ENCODE measurements around the gene POP4.

The POP4 gene

DNA sequence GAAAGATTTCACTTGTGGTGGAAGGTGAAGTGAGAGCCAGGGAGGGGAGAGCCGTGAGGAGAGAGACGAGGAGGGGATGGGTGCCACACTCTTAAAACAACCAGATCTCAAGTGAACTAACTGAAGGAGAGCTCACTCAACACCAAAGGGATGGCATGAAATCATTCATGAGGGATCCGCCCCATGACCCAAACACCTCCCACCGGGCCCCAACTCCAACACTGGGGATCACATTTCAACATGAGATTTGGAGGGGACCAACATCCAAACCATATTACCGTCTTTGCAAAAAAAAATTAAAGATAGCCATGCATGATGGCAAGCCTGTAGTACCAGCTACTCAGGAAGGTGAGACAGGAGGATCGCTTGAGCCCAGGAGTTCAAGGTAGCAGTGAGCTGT lies 34.9 kb upstream of the POP4 start:
- no peaks in the 10 kb centered on the region for H3K36me3 ChIP-seq (ENCODE audit: low read depth)
- no peak overlapping the region for H3K4me3 ChIP-seq (ENCODE audit: severe bottlenecking)
- no peak overlapping the region for H3K27ac ChIP-seq (ENCODE audit: poor library complexity, severe bottlenecking)
- ATAC-seq (ENCODE audit: low read depth) (no peak), DNase-seq (ENCODE audit: low spot score) (no peak)
- no peaks in the 10 kb centered on the region for H3K9me3 ChIP-seq (ENCODE audit: severe bottlenecking)
- no peaks in the 10 kb centered on the region for H3K4me1 ChIP-seq (ENCODE audit: insufficient read depth, poor library complexity, severe bottlenecking)
- H3K27me3 ChIP-seq (ENCODE audit: insufficient read depth, poor library complexity, severe bottlenecking) = peaks cover 13% of the 10 kb centered on the region
- TF ChIP-seq, protein P1, sequence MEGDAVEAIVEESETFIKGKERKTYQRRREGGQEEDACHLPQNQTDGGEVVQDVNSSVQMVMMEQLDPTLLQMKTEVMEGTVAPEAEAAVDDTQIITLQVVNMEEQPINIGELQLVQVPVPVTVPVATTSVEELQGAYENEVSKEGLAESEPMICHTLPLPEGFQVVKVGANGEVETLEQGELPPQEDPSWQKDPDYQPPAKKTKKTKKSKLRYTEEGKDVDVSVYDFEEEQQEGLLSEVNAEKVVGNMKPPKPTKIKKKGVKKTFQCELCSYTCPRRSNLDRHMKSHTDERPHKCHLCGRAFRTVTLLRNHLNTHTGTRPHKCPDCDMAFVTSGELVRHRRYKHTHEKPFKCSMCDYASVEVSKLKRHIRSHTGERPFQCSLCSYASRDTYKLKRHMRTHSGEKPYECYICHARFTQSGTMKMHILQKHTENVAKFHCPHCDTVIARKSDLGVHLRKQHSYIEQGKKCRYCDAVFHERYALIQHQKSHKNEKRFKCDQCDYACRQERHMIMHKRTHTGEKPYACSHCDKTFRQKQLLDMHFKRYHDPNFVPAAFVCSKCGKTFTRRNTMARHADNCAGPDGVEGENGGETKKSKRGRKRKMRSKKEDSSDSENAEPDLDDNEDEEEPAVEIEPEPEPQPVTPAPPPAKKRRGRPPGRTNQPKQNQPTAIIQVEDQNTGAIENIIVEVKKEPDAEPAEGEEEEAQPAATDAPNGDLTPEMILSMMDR (IDR thresholded peaks at IDR 0.05; ENCODE audit: poor library complexity, severe bottlenecking) = no peak

DNA sequence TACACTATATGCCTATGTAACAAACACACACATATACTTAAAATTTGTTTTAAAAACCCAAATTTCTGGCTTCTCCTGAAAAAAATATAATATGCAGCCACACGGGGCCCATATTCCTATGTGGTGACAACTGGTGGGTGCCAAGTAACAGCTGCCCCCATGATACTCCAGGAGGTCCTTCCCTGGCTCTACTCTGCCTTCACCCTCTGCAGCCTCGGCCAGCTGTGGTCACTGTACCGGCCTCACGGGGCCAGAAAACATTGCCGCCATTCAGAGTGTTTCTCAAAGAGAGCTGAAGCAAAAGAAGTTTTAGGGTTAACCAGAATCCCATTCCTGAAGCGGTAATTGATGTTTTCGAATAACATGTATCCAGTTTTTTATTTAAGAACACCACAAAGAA lies 32.6 kb upstream of the POP4 start:
- TF ChIP-seq, protein P1 (IDR thresholded peaks at IDR 0.05; ENCODE audit: poor library complexity, severe bottlenecking) = no peak
- peaks cover 13% of the 10 kb centered on the region for H3K27me3 ChIP-seq (ENCODE audit: insufficient read depth, poor library complexity, severe bottlenecking)
- ATAC-seq (ENCODE audit: low read depth) (no peak), DNase-seq (ENCODE audit: low spot score) (no peak)
- H3K9me3 ChIP-seq (ENCODE audit: severe bottlenecking) = no peaks in the 10 kb centered on the region
- no peak overlapping the region for H3K4me3 ChIP-seq (ENCODE audit: severe bottlenecking)
- H3K36me3 ChIP-seq (ENCODE audit: low read depth) = no peaks in the 10 kb centered on the region
- H3K27ac ChIP-seq (ENCODE audit: poor library complexity, severe bottlenecking) = no peak overlapping the region
- H3K4me1 ChIP-seq (ENCODE audit: insufficient read depth, poor library complexity, severe bottlenecking) = no peaks in the 10 kb centered on the region

DNA sequence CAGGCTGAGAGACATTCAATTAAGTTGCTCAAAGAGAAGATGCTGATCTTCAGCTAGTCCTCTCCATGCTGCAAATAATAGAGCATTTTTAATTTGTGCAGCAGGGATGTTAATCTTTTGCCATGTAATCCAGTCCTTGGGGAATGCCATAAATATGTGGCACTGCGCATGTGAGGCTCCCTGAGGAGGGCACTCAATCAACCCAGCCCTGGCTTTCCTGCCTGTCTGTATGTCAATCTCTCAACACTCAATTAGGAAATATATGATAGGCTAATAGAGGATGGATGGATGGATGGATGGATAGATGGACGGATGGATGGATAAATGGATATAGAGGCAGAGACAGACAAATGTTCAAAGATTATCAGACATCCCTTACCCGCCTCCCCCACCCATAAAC lies 31.6 kb upstream of the POP4 start:
- Histone ChIP-seq H3K27me3 (ENCODE audit: insufficient read depth, poor library complexity, severe bottlenecking) (peaks cover 13% of the 10 kb centered on the region), H3K27ac (ENCODE audit: poor library complexity, severe bottlenecking) (no peak overlapping the region), H3K4me3 (ENCODE audit: severe bottlenecking) (no peak overlapping the region), H3K4me1 (ENCODE audit: insufficient read depth, poor library complexity, severe bottlenecking) (no peaks in the 10 kb centered on the region), H3K9me3 (ENCODE audit: severe bottlenecking) (no peaks in the 10 kb centered on the region), H3K36me3 (ENCODE audit: low read depth) (no peaks in the 10 kb centered on the region)
- DNase-seq (ENCODE audit: low spot score) (no peak), ATAC-seq (ENCODE audit: low read depth) (no peak)
- TF ChIP-seq, protein P1 (IDR thresholded peaks at IDR 0.05; ENCODE audit: poor library complexity, severe bottlenecking) = no peak

DNA sequence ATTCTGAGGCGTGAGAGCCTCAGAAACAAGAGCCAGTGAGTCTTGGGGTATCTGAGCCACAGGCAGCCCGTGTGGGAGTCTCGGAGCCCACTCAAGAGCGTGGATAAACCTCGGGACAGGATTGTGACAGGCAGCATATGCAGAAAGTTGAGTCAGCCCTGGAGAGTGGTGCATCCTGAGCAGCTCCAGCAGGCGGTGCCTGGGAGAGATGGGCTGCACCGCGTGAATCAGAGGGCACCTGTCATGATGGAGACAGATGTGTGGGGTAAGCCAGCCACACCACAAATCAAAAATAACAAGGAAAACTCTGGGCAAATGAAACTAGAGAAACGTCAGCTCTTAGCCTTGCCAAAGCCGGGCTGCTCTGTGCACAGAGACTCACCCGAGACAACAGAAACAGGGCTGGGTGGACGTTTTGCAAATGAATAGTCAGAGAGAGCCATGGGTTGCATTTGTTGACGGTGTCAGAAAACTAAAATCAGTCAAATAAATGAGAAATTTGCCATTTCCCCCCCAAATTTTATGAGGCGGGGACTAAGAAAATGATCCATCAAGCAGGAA lies 30.0 kb upstream of the POP4 start:
- TF ChIP-seq, protein P1 (IDR thresholded peaks at IDR 0.05; ENCODE audit: poor library complexity, severe bottlenecking) = no peak
- Histone ChIP-seq H3K27ac (ENCODE audit: poor library complexity, severe bottlenecking) (no peak overlapping the region), H3K27me3 (ENCODE audit: insufficient read depth, poor library complexity, severe bottlenecking) (peaks cover 13% of the 10 kb centered on the region), H3K36me3 (ENCODE audit: low read depth) (no peaks in the 10 kb centered on the region), H3K9me3 (ENCODE audit: severe bottlenecking) (no peaks in the 10 kb centered on the region), H3K4me3 (ENCODE audit: severe bottlenecking) (no peak overlapping the region), H3K4me1 (ENCODE audit: insufficient read depth, poor library complexity, severe bottlenecking) (no peaks in the 10 kb centered on the region)
- no peak; the same call in 2 of the 3 replicates for ATAC-seq (ENCODE audit: low read depth)
- DNase-seq (ENCODE audit: low spot score) = no peak

DNA sequence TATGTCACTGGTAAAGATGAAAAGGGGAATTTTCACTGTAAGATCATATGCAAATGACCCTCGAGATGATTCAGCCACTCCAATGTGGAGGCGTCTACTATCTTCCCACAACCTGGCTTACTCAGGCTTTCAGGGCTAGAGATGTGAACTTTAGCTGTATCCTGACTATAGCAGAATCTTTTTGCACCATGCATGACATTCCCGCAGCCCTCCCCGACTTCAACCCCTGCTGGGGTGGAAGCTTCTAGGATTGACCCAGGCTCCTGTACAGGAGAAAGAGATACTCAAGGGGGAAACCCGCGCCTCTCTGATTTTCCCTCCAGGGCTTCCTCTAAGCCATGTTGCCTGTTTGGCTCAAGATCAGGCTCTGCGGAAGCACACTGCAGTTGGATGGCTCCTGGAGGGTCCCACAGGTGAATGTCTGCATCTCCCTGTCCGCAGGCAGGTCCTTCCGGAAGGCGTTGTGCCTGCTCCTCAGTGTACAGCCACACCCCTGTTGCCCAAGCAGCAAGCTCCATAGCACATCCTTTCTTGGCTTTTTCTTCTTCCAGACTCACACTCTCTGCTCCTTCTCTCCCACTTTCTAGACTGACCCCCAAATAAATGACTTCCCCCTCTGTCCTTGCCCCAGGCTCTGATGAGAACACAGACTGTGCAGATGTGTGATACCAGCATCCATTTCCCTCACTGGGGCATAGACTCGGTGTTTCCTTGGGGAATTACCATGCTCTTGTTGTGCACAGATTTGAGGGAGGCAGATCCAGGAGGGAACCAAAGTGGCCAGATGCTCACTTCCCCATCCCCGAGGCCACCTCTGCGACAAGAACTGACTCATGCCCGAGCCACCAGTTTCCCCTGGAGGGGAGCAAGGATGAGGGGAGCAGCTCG lies 29.1 kb upstream of the POP4 start:
- no peaks in the 10 kb centered on the region for H3K9me3 ChIP-seq (ENCODE audit: severe bottlenecking)
- no peaks in the 10 kb centered on the region for H3K4me1 ChIP-seq (ENCODE audit: insufficient read depth, poor library complexity, severe bottlenecking)
- peak; percentile 38; the same call in 2 of the 3 replicates for ATAC-seq (ENCODE audit: low read depth)
- H3K27ac ChIP-seq (ENCODE audit: poor library complexity, severe bottlenecking) = no peak overlapping the region
- H3K27me3 ChIP-seq (ENCODE audit: insufficient read depth, poor library complexity, severe bottlenecking) = peaks cover 13% of the 10 kb centered on the region
- TF ChIP-seq, protein P1 (IDR thresholded peaks at IDR 0.05; ENCODE audit: poor library complexity, severe bottlenecking) = no peak
- no peak overlapping the region for H3K4me3 ChIP-seq (ENCODE audit: severe bottlenecking)
- DNase-seq (ENCODE audit: low spot score) = no peak
- H3K36me3 ChIP-seq (ENCODE audit: low read depth) = no peaks in the 10 kb centered on the region
